Subcutaneous adipose tissue (tissue), 4 donors: ENCODE results near the gene FIBP. TPM values are rescaled to one million over a fixed set of nuclear protein-coding genes. Genes with fewer than 3 reads are reported as not detected.

ENCODE experiments used
- total RNA-seq, 4 donors: library from RNA; depleted of rRNA; stranded (reverse); fragments of >200 nt; gene quantifications; one replicate each; pipeline ENCODE4 v1.1.0, GENCODE V29; 2016
- TF ChIP-seq, protein P1 (sequence below): fragments of 450-650 bp; IDR thresholded peaks from one replicate; pipeline ENCODE4 v1.5.1; 2016; ENCODE audit warnings: low read depth, mild to moderate bottlenecking, control low read depth, antibody characterized with exemption, moderate library complexity

FIBP gene
- total RNA-seq = 10 to 100 TPM; 43.8 to 64.2 (median 51.9) TPM

DNA sequence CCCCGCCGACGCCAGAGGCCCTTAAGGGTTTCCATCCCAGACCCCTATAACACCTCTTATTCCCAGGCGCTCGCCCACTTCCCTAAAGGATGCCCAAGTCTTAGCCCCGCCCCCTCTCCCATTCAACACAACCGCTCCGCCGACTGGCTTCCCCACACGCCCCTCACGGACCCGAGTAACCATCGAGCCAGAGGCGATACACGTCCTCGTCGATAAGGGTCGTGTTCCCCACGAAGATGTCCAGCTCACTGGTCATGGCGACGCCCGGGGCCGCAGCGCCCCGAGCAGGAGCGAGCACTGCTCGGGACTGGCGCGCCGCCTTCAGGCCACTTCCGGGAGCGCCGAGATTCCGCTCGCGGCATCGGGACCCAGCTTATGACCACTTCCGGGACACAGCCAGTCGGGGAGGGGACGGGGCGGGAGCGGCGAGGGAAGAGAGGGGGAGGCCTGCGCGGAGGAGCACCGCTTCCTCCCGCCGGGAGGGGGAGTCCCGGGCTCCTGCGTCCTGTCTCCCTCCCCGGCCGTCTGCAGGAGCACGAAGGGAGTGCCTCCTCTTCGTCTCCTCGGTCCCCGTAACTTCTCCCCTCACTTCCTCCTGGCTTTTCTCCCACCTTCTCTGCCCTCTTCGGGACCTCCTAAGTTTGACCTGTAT lies at the start of gene FIBP:
Gene FIBP, minus strand, starts transcription at position 309 of the 652 bp plus-strand sequence. Its CDS starts 53 bp downstream, at position 256.
- TF ChIP-seq, protein P1, sequence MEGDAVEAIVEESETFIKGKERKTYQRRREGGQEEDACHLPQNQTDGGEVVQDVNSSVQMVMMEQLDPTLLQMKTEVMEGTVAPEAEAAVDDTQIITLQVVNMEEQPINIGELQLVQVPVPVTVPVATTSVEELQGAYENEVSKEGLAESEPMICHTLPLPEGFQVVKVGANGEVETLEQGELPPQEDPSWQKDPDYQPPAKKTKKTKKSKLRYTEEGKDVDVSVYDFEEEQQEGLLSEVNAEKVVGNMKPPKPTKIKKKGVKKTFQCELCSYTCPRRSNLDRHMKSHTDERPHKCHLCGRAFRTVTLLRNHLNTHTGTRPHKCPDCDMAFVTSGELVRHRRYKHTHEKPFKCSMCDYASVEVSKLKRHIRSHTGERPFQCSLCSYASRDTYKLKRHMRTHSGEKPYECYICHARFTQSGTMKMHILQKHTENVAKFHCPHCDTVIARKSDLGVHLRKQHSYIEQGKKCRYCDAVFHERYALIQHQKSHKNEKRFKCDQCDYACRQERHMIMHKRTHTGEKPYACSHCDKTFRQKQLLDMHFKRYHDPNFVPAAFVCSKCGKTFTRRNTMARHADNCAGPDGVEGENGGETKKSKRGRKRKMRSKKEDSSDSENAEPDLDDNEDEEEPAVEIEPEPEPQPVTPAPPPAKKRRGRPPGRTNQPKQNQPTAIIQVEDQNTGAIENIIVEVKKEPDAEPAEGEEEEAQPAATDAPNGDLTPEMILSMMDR = no peak

DNA sequence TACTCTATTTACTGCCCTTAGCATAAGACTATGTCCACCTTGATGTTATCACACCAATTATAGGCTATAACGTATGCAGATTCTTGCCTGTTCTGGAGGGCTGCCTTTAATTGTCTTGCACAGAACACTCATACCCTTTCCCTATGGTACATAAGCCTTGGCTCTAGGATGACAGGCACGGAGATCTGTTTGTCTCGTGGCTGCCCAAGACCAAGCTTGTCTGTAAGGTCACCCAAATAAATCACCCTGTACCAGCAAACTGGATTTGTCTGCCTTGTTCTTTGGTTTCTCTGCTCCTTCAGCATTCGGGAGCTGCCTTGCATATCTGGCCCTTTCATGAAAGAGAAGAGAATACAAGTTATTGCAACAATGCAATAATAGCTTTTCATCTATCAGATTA lies 49.5 kb upstream of the FIBP start:
- TF ChIP-seq, protein P1 = no peak

DNA sequence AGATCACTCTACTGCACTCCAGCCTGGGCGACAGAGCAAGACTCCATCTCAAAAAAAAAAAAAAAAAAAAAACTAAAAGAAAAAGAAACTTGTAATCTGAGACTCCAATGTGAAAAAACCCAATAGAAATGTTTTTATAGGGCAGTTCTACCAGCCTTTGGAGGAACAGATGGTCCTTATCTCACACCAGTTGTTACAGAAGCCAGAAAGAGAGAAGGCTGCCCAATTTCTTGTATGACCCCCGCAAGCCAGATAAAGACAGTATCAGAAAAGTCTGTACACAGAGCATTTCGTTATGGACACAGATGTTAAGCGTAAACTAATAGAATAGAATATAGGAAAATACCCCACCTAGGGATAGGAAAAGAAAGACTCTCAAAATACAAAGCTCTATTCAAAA lies 45.7 kb upstream of the FIBP start:
- TF ChIP-seq, protein P1 = no peak

DNA sequence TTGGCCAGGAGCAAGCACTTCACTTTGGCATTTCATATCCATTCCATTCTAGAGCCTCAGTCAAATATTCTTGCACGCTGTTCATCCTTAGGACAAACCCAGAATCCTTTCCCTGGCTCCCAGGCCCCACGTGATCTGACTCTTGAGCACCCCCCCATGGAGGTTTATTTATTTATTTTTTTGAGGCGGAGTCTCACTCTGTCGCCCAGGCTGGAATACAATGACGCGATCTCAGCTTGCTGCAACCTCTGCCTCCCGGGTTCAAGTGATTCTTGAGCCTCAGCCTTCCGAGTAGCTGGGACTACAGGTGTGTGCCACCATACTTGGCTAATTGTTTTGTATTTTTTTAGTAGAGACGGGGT lies 44.3 kb upstream of the FIBP start:
- TF ChIP-seq, protein P1 = no peak

DNA sequence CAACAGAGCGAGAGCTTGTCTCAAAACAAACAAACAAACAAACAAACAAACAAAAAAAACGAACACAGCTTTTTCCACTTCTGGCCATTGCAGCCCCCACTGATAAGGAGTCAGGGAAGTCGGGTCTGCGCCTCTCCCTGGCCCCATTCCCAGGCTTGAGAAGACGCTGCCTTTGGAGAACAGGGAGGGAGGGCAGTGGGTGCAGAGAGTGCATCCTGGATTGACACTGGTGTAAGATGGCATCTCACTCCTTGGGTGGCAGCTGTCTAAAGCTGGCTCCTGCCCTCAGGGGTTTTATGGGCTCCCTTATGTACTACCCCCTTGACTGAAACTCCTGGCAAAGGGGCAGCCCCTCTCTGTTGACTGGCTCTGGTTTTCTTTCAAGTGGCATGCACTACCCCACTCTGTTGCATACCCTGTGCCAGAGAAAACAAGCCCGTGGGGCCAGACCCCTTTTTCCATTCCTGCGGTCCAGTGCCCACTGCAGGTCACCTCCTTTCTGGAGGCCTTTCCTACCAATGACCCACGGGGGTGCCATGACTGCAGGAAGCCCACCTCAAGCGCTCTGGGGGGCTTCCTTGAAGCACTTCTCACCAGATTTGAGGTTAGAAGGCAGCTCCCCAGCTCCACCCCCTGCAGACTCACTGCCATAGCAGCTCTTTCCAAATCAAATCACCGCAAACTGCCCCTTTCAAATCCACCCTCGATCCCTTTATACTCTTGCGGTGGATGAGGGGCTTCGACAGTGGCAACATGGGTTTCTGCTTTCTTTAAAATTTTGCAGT lies 43.7 kb upstream of the FIBP start:
- TF ChIP-seq, protein P1 = no peak

DNA sequence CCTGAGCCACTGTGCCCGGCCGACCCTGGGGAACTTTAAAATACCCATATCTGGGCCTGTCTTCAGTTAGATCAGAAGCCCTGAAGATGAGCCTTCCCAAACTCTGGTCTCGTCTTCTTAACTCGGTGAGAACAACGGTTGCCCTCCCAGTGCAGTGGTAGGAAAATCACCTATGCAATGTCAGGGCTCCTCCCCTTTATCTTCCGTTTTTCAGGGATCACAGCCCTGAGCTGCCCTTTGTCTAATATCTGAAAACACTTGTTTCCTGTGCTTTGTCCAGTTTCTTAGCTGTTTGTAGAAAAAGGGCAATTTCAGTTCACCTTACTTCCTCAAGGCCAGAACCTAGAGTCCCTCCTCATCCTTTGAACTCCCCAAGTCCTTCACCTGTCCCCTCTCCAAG lies 40.4 kb upstream of the FIBP start:
- TF ChIP-seq, protein P1 = no peak

DNA sequence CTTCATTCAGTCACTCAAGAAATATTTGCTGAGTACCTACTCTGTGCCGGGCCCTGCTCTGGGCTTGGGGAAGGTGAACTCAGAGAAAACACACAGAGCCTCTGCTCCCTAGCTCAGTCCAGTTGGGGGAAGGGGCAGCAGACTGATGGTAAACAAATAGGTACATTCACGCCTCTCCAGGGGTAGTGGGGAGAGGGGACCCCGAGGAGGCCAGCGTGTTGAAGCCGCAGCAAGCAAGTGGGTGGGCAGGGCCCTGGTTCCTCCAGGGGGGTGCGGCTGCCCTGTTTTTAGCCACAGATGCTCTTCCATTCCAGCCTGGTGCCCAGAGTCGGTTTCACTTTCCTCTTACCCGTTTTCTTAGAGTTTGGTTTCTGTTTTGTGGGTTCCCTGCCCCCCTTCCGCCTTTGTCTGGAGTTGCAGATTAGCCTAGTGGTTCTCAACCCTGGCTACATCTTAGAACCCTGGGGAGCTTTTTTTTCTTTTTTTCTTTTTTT lies 39.7 kb upstream of the FIBP start:
- TF ChIP-seq, protein P1 = no peak
